Measurements from ENCODE around the gene FLRT1. TPM values are rescaled to one million over a fixed set of nuclear protein-coding genes. Genes with fewer than 3 reads are reported as not detected.

FLRT1 gene
- polyA plus RNA-seq, 1 donor from 2014 or later: 2.6 TPM

DNA sequence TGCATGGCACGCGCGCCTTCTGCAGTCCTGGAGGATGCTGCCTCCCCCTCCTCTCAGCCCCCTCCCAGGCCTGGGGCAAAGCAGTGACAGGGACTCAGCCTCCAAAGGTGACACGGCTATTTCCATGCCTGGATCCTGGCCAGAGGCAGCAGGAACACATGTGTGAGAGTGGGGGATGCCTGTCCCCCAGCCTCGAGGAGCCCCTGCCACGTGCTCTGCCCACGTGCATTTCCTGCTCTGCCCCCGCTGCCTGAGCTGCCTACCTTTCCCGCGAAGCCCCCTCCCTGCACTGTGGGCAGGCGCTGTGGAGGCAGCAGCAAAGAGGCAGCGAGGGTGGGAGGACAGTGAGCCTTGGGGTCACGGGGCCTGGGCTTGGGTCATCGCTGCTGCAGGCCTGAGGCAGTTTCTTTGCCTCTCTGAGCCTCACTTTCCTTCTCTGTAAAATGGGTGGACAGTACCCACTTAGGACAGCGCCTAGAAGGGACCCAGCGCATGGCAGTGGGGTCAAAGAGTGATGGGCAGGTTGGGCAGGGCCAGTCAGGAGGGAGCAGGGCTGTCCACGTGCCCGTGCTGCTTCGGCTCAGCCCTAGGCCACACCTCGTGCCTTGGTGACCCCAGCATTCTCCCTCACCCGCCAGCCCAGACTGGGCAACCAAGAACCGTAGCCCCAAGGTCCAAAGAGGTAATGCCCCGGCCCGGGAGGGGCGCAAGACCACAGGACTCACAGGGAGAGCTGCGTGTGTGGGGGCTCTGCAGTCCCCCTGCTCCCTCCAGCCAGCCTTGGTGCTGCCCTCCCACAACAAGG, 48.6 kb downstream of the FLRT1 start:
- Histone ChIP-seq H3F3A (ENCODE audit: insufficient read depth, low read length, poor library complexity, severe bottlenecking) (no peaks in the 10 kb centered on the region), H3K4me3 (ENCODE audit: low read length) (no peak overlapping the region), H3K27me3 (ENCODE audit: insufficient read depth, low read depth, low read length) (no peaks in the 10 kb centered on the region), H3K9me3 (ENCODE audit: low read length) (no peaks in the 10 kb centered on the region), H3K36me3 (ENCODE audit: insufficient read depth, low read length) (no peaks in the 10 kb centered on the region), H3K9ac (ENCODE audit: low read length) (no peak overlapping the region), H3K27ac (ENCODE audit: low read length) (no peak overlapping the region), H3K9me2 (ENCODE audit: insufficient read depth, low read length) (no peaks in the 10 kb centered on the region), H3K79me2 (replicated peaks; ENCODE audit: insufficient read depth, low read length) (no peaks in the 10 kb centered on the region), H3K4me2 (ENCODE audit: low read length) (no peak overlapping the region), H4K20me1 (ENCODE audit: insufficient read depth) (no peaks in the 10 kb centered on the region), H2AFZ (ENCODE audit: low read depth, low read length) (no peak overlapping the region)
- TF ChIP-seq TAF1 (IDR thresholded peaks at IDR 0.05; ENCODE audit: low read depth): no peak
- TF ChIP-seq, protein P1, sequence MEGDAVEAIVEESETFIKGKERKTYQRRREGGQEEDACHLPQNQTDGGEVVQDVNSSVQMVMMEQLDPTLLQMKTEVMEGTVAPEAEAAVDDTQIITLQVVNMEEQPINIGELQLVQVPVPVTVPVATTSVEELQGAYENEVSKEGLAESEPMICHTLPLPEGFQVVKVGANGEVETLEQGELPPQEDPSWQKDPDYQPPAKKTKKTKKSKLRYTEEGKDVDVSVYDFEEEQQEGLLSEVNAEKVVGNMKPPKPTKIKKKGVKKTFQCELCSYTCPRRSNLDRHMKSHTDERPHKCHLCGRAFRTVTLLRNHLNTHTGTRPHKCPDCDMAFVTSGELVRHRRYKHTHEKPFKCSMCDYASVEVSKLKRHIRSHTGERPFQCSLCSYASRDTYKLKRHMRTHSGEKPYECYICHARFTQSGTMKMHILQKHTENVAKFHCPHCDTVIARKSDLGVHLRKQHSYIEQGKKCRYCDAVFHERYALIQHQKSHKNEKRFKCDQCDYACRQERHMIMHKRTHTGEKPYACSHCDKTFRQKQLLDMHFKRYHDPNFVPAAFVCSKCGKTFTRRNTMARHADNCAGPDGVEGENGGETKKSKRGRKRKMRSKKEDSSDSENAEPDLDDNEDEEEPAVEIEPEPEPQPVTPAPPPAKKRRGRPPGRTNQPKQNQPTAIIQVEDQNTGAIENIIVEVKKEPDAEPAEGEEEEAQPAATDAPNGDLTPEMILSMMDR (IDR thresholded peaks at IDR 0.05; ENCODE audit: poor library complexity, severe bottlenecking): no peak

DNA sequence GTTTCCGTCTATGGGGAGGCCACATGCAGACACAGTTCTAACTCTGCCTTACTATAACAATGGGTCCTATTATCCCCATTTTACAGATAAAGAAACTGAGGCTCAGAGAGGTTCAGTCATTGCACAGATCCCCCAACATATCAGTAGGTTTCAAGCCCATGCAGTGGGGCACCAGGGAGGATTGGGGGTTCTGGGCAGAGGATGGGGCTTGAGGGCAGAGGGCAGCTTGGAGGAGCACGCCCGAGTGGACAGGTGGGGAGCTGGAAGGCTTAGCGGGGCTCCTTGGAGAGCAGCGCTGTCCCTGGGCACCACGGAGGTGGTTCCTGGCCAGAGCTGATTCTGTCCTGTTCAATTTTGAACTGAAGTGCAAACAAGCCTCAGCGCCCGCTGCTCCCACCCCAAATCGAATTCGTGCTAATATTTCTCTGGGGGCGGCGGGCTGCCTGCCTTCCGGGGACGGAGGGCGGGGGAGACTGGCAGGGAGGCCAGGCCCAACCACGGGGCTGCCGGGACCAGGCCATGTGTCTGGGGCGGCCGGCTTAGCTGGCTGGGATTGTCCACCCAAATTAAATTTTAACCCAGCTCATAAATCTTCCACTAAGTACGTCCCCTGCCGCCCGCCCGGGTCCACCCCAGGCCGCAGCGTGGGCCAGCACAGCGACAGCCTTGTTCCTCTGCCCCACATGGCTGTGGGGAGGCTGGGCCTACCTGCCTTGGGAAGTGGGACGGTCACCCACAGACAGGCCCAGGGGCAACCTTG, 49.4 kb downstream of the FLRT1 start:
- no peaks in the 10 kb centered on the region for H3K79me2 ChIP-seq (replicated peaks; ENCODE audit: insufficient read depth, low read length)
- H3K27ac ChIP-seq (ENCODE audit: low read length): no peak overlapping the region
- H2AFZ ChIP-seq (ENCODE audit: low read depth, low read length): no peak overlapping the region
- no peaks in the 10 kb centered on the region for H4K20me1 ChIP-seq (ENCODE audit: insufficient read depth)
- no peaks in the 10 kb centered on the region for H3K27me3 ChIP-seq (ENCODE audit: insufficient read depth, low read depth, low read length)
- TF ChIP-seq POLR2AphosphoS5 (IDR thresholded peaks at IDR 0.05) (no peak), EZH2 (IDR thresholded peaks at IDR 0.05; ENCODE audit: borderline replicate concordance, insufficient read depth, low read length, poor library complexity, severe bottlenecking) (no peak), RAD21 (conservative IDR thresholded peaks at IDR 0.05) (no peak), EP300 (conservative IDR thresholded peaks at IDR 0.05; ENCODE audit: poor library complexity, severe bottlenecking) (no peak), MXI1 (conservative IDR thresholded peaks at IDR 0.05; ENCODE audit: poor library complexity, severe bottlenecking) (no peak), SMC3 (conservative IDR thresholded peaks at IDR 0.05; ENCODE audit: poor library complexity) (no peak)
- TF ChIP-seq, protein P2, sequence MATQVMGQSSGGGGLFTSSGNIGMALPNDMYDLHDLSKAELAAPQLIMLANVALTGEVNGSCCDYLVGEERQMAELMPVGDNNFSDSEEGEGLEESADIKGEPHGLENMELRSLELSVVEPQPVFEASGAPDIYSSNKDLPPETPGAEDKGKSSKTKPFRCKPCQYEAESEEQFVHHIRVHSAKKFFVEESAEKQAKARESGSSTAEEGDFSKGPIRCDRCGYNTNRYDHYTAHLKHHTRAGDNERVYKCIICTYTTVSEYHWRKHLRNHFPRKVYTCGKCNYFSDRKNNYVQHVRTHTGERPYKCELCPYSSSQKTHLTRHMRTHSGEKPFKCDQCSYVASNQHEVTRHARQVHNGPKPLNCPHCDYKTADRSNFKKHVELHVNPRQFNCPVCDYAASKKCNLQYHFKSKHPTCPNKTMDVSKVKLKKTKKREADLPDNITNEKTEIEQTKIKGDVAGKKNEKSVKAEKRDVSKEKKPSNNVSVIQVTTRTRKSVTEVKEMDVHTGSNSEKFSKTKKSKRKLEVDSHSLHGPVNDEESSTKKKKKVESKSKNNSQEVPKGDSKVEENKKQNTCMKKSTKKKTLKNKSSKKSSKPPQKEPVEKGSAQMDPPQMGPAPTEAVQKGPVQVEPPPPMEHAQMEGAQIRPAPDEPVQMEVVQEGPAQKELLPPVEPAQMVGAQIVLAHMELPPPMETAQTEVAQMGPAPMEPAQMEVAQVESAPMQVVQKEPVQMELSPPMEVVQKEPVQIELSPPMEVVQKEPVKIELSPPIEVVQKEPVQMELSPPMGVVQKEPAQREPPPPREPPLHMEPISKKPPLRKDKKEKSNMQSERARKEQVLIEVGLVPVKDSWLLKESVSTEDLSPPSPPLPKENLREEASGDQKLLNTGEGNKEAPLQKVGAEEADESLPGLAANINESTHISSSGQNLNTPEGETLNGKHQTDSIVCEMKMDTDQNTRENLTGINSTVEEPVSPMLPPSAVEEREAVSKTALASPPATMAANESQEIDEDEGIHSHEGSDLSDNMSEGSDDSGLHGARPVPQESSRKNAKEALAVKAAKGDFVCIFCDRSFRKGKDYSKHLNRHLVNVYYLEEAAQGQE (IDR thresholded peaks at IDR 0.05; ENCODE audit: borderline replicate concordance): no peak
- TF ChIP-seq, protein P1 (IDR thresholded peaks at IDR 0.05; ENCODE audit: poor library complexity, severe bottlenecking): no peak
- no peak overlapping the region for H3K4me2 ChIP-seq (ENCODE audit: low read length)
- H3F3A ChIP-seq (ENCODE audit: insufficient read depth, low read length, poor library complexity, severe bottlenecking): no peaks in the 10 kb centered on the region
- H3K4me3 ChIP-seq (ENCODE audit: low read length): no peak overlapping the region
- no peak overlapping the region for H3K9ac ChIP-seq (ENCODE audit: low read length)
- H3K9me3 ChIP-seq (ENCODE audit: low read length): no peaks in the 10 kb centered on the region
- H3K9me2 ChIP-seq (ENCODE audit: insufficient read depth, low read length): no peaks in the 10 kb centered on the region
- no peaks in the 10 kb centered on the region for H3K36me3 ChIP-seq (ENCODE audit: insufficient read depth, low read length)

Other genes with a start within 250 kb of the FLRT1 start
- gene SPINDOC, start 222.5 kb upstream of the FLRT1 start, polyA plus RNA-seq: 20.3 and 27.2 TPM in 2 replicates
- gene MARK2, start 196.8 kb upstream of the FLRT1 start, polyA plus RNA-seq: 5.2 and 11.3 TPM in 2 replicates
- gene RCOR2, start 118.8 kb upstream of the FLRT1 start, polyA plus RNA-seq: 41.5 and 51.0 TPM in 2 replicates
- 53.6 and 66.7 TPM in 2 replicates for gene NAA40, start 96.9 kb upstream of the FLRT1 start, polyA plus RNA-seq
- 861 and 863 TPM in 2 replicates for gene COX8A, start 61.3 kb upstream of the FLRT1 start, polyA plus RNA-seq
- 103 and 131 TPM in 2 replicates for gene OTUB1, start 49.5 kb upstream of the FLRT1 start, polyA plus RNA-seq
- gene MACROD1, start 130.2 kb downstream of the FLRT1 start, polyA plus RNA-seq: 19.9 and 30.8 TPM in 2 replicates
- gene STIP1, start 150.2 kb downstream of the FLRT1 start, polyA plus RNA-seq: 161 and 174 TPM in 2 replicates
- 0.89 TPM in 1 of 2 replicates, not detected in the other for gene FERMT3, start 170.8 kb downstream of the FLRT1 start, polyA plus RNA-seq
- 67.2 and 75.8 TPM in 2 replicates for gene TRPT1, start 190.3 kb downstream of the FLRT1 start, polyA plus RNA-seq
- 47.3 and 62.1 TPM in 2 replicates for gene NUDT22, start 190.3 kb downstream of the FLRT1 start, polyA plus RNA-seq
- gene DNAJC4, start 194.6 kb downstream of the FLRT1 start, polyA plus RNA-seq: 20.3 and 23.9 TPM in 2 replicates
- gene VEGFB, start 198.7 kb downstream of the FLRT1 start, polyA plus RNA-seq: 4.8 and 6.1 TPM in 2 replicates
- gene FKBP2, start 205.2 kb downstream of the FLRT1 start, polyA plus RNA-seq: 36.9 and 47.4 TPM in 2 replicates
- gene PPP1R14B, start 211.0 kb downstream of the FLRT1 start, polyA plus RNA-seq: 400 and 475 TPM in 2 replicates
- gene PLCB3, start 215.6 kb downstream of the FLRT1 start, polyA plus RNA-seq: 2.1 and 3.4 TPM in 2 replicates
- gene BAD, start 248.7 kb downstream of the FLRT1 start, polyA plus RNA-seq: 219 and 228 TPM in 2 replicates
- gene GPR137, start 249.9 kb downstream of the FLRT1 start, polyA plus RNA-seq: 34.1 and 40.1 TPM in 2 replicates

All from neural cell (in vitro differentiated cells).